K562 (cell line): Measurements from ENCODE around the gene SAMD4A. TPM values are rescaled to one million over a fixed set of nuclear protein-coding genes. Genes with fewer than 3 reads are reported as not detected.

Experiments
- ARID2 ChIP-seq: fragments of 450-650 bp; IDR thresholded peaks from 2 replicates; pipeline ENCODE4 v1.6.1; 2017; ENCODE audit warnings: antibody characterized with exemption, mild to moderate bottlenecking
- ERF ChIP-seq: fragments of 450-650 bp; formaldehyde crosslinking; IDR thresholded peaks from 2 replicates; pipeline ENCODE4 v1.4.0; 2020; ENCODE audit warnings: mild to moderate bottlenecking, mixed read lengths
- FOXK2 ChIP-seq, 2 experiments: fragments of 450-650 bp; IDR thresholded peaks in 1 of 2; conservative IDR thresholded peaks in 1 of 2; 2 replicates each; pipeline ENCODE4 v1.6.1; 2016; ENCODE audit warnings: low read depth in 2 of 2, mild to moderate bottlenecking in 1 of 2
- IRF9 ChIP-seq: fragments of 450-650 bp; IDR thresholded peaks from 2 replicates; pipeline ENCODE4 v1.6.1; 2016; ENCODE audit warnings: missing biosample characterization, missing genetic modification characterization
- MCM3 ChIP-seq: fragments of 450-650 bp; IDR thresholded peaks from 2 replicates; pipeline ENCODE4 v1.6.1; 2016
- MGA ChIP-seq: fragments of 450-650 bp; IDR thresholded peaks from 2 replicates; pipeline ENCODE4 v1.6.1; 2016; ENCODE audit warnings: mild to moderate bottlenecking, moderate library complexity
- NR2C2 ChIP-seq, 2 experiments: fragments of 200-800 bp in 1 of 2; sonication (Bioruptor generic) in 1 of 2; sonication (generic) in 1 of 2; formaldehyde crosslinking in 1 of 2; IDR thresholded peaks; 2 replicates each; pipeline versions ENCODE4 v1.6.1 to v1.8.0; 2016 to 2022; ENCODE audit warnings: mild to moderate bottlenecking in 1 of 2, missing compliant biosample characterization in 1 of 2, missing genetic modification characterization in 1 of 2, missing genetic modification reagents in 1 of 2
- SMARCA5 ChIP-seq: fragments of 450-650 bp; IDR thresholded peaks from 2 replicates; pipeline ENCODE4 v1.6.1; 2016
- ZKSCAN1 ChIP-seq: fragments of 150-350 bp; IDR thresholded peaks from 2 replicates; pipeline ENCODE4 v1.6.1; 2016; ENCODE audit warnings: low read depth, low read length
- ZNF445 ChIP-seq: fragments of 250-450 bp; sonication (Bioruptor Pico); IDR thresholded peaks from 2 replicates; pipeline ENCODE4 v1.4.0; 2020; ENCODE audit warnings: low read depth, mild to moderate bottlenecking, moderate library complexity
- polyA plus RNA-seq, 8 experiments: library from polyadenylated mRNA; depleted of rRNA in 4 of 8; stranded (reverse) in 5 of 8; unstranded in 3 of 8; fragments of >200 nt; fragmentation: Nextera tagmentation in 2 of 8; fragmentation: Illumina TruSeq in 1 of 8; extraction: Ambion mirVana in 2 of 8; extraction: Trizol in 1 of 8; gene quantifications; 2 replicates each; pipeline versions ENCODE4 v1.2.1 to v1.2.3, GENCODE V29; 2011 to 2014; ENCODE audit warnings: inconsistent platforms in 1 of 8, missing spikeins in 1 of 8
- total RNA-seq, 7 experiments: library from RNA; depleted of rRNA in 6 of 7; stranded (reverse); fragments of >200 nt in 6 of 7; fragmentation: Illumina TruSeq in 2 of 7; extraction: Trizol in 2 of 7; gene quantifications; 2 replicates each; pipeline versions ENCODE4 v1.2.1 to v1.2.3, GENCODE V29; 2011 to 2021; ENCODE audit warnings: low replicate concordance in 1 of 7
- TF ChIP-seq, protein P1 (sequence below): IDR thresholded peaks from 2 replicates; pipeline ENCODE4 v1.6.1; 2011; ENCODE audit warnings: borderline replicate concordance, low read depth, mild to moderate bottlenecking, moderate library complexity, low read length; ENCODE audit not compliant: insufficient read depth, poor library complexity, severe bottlenecking
- TF ChIP-seq, protein P2 (sequence below): fragments of 450-650 bp; IDR thresholded peaks from 2 replicates; pipeline ENCODE4 v1.7.0; 2016; ENCODE audit warnings: borderline replicate concordance

SAMD4A gene
- total and polyA plus RNA-seq, 9 of the 15 experiments (the other 6 are each of a cell fraction or from before 2014, with no cell fraction given) = 0.66 to 6.8 (median 3.3) TPM

DNA sequence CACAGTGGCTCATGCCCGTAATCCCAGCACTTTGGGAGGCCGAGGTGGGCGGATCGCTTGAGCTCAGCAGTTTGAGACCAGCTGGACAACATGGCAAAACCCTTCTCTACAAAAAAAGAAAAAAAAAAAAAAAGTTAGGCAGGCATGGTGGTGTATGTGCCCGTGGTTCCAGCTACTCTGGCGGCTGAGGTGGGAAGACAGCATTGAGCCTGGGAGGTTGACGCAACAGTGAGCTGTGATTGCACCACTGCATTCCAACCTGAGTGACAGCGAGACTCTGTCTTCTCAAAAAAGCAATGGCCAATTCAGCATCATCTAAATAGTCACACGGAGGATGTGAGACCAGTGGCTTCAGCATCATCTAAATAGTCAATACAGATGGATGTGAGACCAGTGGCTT, 10.4 kb upstream of the SAMD4A start (continued):
- TF ChIP-seq MGA (0 out of 2 replicates have a peak, but pooled peaks have one; percentile 12), IRF9 (tag) (peak; percentile 79; the same call in 1 of the 2 replicates), SMARCA5 (no peak), ZKSCAN1 (no peak), NR2C2 (CRISPR knock-in tag; IDR thresholded peaks at IDR 0.05) (no peak), NR2C2 (tag; IDR thresholded peaks at IDR 0.05) (no peak), ARID2 (no peak), ZNF445 (CRISPR knock-in tag) (no peak), ERF (no peak), FOXK2 (conservative IDR thresholded peaks at IDR 0.05 in 1 of 2, IDR thresholded peaks at IDR 0.05 in 1 of 2; ENCODE audit: low read depth in 2 of 2) (no peak), MCM3 (no peak)
- TF ChIP-seq, protein P1, sequence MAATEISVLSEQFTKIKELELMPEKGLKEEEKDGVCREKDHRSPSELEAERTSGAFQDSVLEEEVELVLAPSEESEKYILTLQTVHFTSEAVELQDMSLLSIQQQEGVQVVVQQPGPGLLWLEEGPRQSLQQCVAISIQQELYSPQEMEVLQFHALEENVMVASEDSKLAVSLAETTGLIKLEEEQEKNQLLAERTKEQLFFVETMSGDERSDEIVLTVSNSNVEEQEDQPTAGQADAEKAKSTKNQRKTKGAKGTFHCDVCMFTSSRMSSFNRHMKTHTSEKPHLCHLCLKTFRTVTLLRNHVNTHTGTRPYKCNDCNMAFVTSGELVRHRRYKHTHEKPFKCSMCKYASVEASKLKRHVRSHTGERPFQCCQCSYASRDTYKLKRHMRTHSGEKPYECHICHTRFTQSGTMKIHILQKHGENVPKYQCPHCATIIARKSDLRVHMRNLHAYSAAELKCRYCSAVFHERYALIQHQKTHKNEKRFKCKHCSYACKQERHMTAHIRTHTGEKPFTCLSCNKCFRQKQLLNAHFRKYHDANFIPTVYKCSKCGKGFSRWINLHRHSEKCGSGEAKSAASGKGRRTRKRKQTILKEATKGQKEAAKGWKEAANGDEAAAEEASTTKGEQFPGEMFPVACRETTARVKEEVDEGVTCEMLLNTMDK = no peak
- TF ChIP-seq, protein P2, sequence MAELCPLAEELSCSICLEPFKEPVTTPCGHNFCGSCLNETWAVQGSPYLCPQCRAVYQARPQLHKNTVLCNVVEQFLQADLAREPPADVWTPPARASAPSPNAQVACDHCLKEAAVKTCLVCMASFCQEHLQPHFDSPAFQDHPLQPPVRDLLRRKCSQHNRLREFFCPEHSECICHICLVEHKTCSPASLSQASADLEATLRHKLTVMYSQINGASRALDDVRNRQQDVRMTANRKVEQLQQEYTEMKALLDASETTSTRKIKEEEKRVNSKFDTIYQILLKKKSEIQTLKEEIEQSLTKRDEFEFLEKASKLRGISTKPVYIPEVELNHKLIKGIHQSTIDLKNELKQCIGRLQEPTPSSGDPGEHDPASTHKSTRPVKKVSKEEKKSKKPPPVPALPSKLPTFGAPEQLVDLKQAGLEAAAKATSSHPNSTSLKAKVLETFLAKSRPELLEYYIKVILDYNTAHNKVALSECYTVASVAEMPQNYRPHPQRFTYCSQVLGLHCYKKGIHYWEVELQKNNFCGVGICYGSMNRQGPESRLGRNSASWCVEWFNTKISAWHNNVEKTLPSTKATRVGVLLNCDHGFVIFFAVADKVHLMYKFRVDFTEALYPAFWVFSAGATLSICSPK = no peak
